C4-2B (cell line): Measurements from ENCODE around the gene HSD17B13.

Experiments
- ZFX ChIP-seq: fragments of 450-650 bp; IDR thresholded peaks from 2 replicates; pipeline ENCODE4 v1.6.1; 2017
- TF ChIP-seq, protein P1 (sequence below): fragments of 450-650 bp; conservative IDR thresholded peaks from 2 replicates; pipeline ENCODE4 v1.5.1; 2017; ENCODE audit warnings: mild to moderate bottlenecking

DNA sequence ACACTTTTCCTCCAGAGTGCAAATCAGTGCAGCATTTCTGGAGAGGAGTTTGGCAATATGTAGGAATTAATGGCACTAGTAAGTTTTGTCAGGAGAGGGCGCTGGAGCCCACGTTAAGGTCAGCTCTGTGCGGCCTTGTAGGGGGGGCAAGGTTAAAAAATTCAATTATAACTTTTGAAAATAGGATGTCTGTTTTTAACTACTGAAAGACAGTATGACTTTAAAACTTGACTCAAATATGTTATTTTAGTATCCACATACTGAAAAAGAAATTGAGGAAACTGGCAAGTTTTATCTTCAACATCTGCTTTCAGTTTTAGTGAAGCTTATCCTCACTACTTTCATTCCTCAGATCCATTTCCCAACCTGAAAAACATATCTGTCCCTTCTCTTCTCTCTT lies 30.9 kb upstream of the HSD17B13 start:
- TF ChIP-seq, protein P1, sequence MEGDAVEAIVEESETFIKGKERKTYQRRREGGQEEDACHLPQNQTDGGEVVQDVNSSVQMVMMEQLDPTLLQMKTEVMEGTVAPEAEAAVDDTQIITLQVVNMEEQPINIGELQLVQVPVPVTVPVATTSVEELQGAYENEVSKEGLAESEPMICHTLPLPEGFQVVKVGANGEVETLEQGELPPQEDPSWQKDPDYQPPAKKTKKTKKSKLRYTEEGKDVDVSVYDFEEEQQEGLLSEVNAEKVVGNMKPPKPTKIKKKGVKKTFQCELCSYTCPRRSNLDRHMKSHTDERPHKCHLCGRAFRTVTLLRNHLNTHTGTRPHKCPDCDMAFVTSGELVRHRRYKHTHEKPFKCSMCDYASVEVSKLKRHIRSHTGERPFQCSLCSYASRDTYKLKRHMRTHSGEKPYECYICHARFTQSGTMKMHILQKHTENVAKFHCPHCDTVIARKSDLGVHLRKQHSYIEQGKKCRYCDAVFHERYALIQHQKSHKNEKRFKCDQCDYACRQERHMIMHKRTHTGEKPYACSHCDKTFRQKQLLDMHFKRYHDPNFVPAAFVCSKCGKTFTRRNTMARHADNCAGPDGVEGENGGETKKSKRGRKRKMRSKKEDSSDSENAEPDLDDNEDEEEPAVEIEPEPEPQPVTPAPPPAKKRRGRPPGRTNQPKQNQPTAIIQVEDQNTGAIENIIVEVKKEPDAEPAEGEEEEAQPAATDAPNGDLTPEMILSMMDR: peak; percentile 81
- TF ChIP-seq ZFX: no peak
